Measurements from ENCODE around the gene TAOK3.

DNA sequence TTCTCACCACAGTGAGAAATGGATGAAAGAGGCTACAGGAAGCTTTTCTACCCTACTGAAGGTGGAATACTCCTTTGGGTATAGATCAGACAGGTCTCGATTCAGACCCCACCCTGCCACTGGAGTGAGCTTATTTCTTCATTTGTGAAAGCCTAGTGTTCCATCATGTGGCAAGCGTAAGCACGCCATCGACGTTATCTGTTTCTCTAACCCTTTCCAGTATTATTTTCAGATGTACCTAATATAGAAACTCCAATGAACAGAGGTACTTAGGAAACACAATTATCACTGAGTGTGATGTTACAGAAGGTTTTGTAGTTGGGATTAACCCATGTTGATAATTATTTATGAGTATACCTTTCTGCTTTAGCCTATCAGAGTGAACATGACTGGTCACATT is 224.4 kb downstream of the TAOK3 start:
- TF ChIP-seq, protein P1, sequence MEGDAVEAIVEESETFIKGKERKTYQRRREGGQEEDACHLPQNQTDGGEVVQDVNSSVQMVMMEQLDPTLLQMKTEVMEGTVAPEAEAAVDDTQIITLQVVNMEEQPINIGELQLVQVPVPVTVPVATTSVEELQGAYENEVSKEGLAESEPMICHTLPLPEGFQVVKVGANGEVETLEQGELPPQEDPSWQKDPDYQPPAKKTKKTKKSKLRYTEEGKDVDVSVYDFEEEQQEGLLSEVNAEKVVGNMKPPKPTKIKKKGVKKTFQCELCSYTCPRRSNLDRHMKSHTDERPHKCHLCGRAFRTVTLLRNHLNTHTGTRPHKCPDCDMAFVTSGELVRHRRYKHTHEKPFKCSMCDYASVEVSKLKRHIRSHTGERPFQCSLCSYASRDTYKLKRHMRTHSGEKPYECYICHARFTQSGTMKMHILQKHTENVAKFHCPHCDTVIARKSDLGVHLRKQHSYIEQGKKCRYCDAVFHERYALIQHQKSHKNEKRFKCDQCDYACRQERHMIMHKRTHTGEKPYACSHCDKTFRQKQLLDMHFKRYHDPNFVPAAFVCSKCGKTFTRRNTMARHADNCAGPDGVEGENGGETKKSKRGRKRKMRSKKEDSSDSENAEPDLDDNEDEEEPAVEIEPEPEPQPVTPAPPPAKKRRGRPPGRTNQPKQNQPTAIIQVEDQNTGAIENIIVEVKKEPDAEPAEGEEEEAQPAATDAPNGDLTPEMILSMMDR (IDR thresholded peaks at IDR 0.05 in 2 of 3, conservative IDR thresholded peaks at IDR 0.05 in 1 of 3; ENCODE audit: control insufficient read depth in 2 of 3, extremely low read depth in 1 of 3, insufficient read depth in 1 of 3, low read depth in 3 of 3, low read length in 3 of 3), result no peak
- TF ChIP-seq TBL1XR1 (IDR thresholded peaks at IDR 0.05; ENCODE audit: low read depth, low read length), result no peak
- TF ChIP-seq CBX5 (IDR thresholded peaks at IDR 0.05; ENCODE audit: low read depth), result no peak
- TF ChIP-seq HCFC1 (IDR thresholded peaks at IDR 0.05; ENCODE audit: low read length), result no peak
- no peak for TF ChIP-seq BHLHE40 (IDR thresholded peaks at IDR 0.05; ENCODE audit: borderline replicate concordance in 1 of 2, low read depth in 2 of 2, low read length in 1 of 2)
- TF ChIP-seq TARDBP (IDR thresholded peaks at IDR 0.05; ENCODE audit: borderline replicate concordance), result no peak
- TF ChIP-seq SMAD1 (IDR thresholded peaks at IDR 0.05; ENCODE audit: low read depth, partially characterized antibody), result no peak
